Activated CD8-positive, alpha-beta memory T cell treated with anti-CD3 and anti-CD28 coated beads, Interleukin-2, amount 50 U/mL, for 24 hours (primary cell): ENCODE results near the gene PCDHGA11.
"Not testable (repeated sequence)": the region's sequence is repeated elsewhere in the genome, so short reads cannot be mapped to it uniquely, and the experiment has no call there.

Experiments used
- DNase-seq: peaks from one replicate; pipeline ENCODE4 v3.0.0-alpha.2; 2020; ENCODE audit errors: extremely low read depth

PCDHGA11 gene

DNA sequence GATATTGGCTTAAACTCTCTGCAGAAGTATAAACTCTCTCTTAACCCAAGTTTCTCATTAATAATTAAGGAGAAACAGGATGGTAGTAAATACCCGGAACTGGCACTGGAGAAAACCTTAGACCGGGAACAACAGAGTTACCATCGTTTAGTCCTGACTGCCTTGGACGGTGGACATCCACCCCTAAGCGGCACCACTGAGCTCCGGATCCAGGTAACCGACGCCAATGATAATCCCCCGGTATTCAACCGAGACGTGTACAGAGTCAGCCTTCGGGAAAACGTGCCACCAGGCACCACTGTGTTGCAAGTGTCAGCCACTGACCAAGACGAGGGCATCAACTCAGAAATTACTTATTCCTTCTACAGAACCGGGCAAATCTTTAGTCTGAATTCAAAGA is 22.2 kb upstream of the PCDHGA11 start:
- DNase-seq, result no peak

DNA sequence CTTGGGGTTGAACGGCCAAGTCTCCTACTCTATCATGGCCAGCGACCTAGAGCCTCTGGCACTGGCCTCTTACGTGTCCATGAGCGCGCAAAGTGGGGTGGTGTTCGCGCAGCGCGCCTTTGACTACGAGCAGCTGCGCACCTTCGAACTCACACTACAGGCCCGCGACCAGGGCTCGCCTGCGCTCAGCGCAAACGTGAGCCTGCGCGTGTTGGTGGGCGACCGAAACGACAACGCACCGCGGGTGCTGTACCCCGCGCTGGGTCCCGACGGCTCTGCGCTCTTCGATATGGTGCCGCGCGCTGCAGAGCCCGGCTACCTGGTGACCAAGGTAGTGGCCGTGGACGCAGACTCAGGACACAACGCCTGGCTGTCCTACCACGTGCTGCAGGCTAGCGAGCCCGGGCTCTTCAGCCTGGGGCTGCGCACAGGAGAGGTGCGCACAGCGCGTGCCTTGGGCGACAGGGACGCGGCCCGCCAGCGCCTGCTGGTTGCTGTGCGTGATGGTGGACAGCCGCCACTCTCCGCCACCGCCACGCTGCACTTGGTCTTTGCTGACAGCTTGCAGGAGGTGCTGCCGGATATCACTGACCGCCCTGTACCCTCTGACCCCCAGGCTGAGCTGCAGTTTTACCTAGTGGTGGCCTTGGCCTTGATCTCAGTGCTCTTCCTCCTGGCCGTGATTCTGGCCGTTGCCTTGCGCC is 21.1 kb upstream of the PCDHGA11 start:
- DNase-seq, result no peak

DNA sequence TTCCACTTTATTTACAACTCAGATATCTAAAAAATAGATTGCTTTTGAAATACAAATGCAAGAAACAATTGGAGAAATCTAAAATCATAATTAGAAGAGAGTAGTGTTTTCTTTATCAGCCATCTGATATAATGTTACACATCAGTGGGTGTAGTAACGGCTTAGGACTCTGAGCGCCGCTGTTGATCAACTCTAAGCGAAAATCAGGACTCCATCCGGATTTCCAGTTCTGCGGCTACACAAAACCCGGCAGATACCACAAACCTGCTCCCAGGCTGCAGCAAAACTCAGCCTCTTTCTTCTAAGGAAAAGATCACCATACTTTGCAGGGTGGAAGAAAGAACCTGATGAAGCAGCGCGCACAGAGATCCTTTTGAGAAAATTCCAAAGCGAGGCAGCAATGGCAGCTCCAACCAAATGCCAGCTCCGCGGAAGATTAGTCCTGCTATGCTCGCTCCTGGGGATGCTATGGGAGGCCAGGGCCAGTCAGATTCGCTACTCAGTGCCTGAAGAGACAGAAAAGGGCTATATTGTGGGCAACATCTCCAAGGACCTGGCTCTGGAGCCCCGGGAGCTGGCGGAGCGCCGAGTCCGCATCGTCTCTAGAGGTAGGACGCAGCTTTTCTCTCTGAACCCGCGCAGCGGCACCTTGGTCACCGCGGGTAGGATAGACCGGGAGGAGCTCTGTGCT is 18.2 kb upstream of the PCDHGA11 start, which contains the start of gene PCDHGA9:
Gene PCDHGA9 (plus strand): TSS at position 226 of the 691 bp plus-strand sequence. CDS start 175 bp downstream, at position 401.
- DNase-seq, result no peak

DNA sequence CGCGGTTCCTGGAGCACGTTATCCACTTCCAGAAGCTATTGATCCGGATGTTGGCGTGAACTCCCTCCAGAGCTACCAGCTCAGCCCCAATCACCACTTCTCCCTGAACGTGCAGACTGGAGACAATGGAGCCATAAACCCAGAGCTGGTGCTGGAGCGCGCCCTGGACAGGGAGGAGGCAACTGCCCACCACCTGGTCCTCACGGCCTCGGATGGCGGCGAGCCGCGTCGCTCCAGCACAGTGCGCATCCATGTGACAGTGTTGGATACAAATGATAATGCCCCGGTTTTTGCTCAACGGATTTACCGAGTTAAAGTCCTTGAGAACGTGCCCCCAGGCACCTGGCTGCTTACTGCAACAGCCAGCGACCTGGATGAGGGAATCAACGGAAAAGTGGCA is 17.5 kb upstream of the PCDHGA11 start:
- DNase-seq, result no peak

DNA sequence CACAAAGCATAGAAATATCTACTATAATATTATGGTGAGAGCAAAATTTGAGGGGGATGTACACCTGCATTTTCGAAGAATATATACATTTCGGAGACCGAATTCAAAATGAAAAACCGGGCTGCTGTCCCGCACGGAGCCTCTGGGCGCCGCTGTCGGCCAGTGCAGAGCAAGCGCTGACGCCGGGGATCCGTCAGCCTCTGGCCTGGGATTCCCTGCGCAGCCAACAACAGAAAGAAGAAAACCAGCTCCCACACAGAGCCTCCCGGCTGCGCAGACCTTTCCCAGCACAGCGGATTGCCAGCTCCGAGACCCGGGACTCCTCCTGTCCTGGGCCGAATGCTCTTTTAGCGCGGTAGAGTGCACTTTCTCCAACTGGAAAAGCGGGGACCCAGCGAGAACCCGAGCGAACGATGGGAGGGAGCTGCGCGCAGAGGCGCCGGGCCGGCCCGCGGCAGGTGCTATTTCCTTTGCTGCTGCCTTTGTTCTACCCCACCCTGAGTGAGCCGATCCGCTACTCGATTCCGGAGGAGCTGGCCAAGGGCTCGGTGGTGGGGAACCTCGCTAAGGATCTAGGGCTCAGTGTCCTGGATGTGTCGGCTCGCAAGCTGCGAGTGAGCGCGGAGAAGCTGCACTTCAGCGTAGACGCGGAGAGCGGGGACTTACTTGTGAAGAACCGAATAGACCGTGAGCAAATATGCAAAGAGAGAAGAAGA is 12.9 kb upstream of the PCDHGA11 start, which contains the start of gene PCDHGB6:
Gene PCDHGB6 (plus strand): TSS at position 232 of the 716 bp plus-strand sequence. CDS start 182 bp downstream, at position 414.
- DNase-seq, result not testable (repeated sequence)

DNA sequence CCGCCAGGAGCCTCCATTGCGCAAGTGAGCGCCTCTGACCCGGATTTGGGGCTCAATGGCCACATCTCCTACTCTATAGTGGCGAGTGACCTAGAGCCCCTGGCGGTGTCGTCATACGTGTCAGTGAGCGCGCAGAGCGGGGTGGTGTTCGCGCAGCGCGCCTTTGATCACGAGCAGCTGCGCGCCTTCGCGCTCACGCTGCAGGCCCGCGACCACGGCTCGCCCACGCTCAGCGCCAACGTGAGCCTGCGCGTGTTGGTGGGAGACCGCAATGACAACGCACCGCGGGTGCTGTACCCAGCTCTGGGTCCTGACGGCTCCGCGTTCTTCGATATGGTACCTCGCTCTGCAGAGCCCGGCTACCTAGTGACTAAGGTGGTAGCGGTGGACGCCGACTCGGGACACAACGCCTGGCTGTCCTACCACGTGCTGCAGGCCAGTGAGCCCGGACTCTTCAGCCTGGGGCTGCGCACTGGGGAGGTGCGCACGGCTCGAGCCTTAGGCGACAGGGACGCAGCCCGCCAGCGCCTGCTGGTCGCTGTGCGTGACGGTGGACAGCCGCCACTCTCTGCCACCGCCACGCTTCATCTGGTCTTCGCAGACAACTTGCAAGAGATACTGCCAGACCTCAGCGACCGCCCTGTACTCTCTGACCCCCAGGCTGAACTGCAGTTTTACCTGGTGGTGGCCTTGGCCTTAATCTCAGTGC is 11.1 kb upstream of the PCDHGA11 start:
- no peak for DNase-seq

DNA sequence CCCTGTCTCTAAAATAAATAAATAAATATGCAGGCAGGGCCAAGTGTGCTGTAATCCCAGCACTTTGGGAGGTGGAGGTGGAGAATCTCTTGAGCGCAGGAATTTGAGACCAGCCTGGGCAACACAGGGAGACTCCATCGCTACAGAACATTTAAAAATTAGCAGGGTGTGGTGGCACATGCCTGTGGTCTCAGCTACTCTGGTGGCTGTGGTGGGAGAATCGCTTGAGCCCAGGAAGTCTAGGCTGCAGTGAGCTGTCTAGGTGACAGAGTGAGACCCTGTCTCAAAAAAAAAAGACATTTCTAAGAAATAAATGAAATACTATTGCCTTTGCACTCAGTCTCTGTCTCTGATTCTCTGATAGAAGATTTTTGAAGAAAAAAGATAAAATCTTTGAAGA is 9.3 kb upstream of the PCDHGA11 start:
- no peak for DNase-seq

DNA sequence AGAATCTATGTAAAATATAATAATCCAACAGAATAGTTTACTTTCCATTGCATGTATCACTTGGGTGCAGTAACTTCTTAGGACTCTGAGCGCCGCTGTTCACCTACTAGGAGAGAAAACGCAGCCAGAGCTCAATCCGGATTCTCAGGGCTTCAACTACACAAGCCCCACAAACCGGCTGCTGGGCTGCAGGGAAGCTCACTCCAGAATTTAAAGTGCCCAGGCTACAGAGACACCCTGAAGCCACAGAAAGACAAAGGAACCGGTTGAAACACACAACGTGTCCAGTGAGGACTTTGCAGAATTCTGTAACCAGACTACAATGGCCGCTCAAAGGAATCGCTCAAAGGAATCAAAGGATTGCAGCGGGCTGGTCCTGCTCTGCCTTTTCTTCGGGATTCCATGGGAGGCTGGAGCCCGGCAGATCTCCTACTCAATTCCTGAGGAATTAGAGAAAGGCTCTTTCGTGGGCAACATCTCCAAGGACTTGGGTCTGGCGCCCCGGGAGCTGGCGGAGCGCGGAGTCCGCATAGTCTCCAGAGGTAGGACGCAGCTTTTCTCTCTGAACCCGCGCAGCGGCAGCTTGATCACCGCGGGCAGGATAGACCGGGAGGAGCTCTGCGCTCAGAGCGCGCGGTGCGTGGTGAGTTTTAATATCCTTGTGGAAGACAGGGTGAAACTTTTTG is 7.9 kb upstream of the PCDHGA11 start, which contains the start of gene PCDHGA10:
Gene PCDHGA10 (plus strand): TSS at position 134 of the 686 bp plus-strand sequence. CDS start 189 bp downstream, at position 323.
- no peak for DNase-seq

DNA sequence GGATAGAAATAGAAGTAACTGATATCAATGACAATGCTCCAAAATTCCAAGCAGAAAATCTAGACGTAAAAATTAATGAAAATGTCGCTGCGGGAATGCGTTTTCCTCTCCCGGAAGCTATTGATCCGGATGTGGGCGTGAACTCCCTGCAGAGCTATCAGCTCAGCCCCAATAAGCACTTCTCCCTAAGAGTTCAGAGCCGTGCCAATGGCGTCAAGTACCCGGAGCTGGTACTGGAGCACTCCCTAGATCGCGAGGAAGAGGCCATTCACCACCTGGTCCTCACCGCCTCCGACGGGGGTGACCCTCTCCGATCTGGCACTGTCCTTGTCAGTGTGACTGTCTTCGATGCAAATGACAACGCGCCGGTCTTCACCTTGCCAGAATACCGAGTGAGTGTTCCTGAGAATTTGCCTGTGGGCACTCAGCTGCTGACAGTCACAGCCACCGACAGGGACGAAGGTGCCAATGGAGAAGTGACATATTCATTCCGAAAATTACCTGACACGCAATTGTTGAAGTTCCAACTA is 7.2 kb upstream of the PCDHGA11 start:
- DNase-seq, result no peak

DNA sequence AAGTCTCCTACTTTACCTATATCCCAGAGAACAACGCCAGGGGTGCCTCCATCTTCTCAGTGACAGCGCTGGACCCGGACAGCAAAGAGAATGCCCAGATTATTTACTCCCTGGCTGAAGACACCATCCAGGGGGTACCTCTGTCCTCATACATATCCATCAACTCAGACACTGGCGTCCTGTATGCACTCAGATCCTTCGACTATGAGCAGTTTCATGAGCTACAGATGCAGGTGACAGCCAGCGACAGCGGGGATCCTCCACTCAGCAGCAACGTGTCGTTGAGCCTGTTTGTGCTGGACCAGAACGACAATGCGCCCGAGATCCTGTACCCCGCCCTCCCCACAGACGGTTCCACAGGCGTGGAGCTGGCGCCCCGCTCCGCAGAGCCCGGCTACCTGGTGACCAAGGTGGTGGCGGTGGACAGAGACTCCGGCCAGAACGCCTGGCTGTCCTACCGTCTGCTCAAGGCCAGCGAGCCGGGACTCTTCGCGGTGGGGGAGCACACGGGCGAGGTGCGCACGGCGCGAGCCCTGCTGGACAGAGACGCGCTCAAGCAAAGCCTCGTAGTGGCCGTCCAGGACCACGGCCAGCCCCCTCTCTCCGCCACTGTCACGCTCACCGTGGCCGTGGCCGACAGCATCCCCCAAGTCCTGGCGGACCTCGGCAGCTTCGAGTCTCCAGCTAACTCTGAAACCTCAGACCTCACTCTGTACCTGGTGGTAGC is 6.1 kb upstream of the PCDHGA11 start:
- DNase-seq, result not testable (repeated sequence)

DNA sequence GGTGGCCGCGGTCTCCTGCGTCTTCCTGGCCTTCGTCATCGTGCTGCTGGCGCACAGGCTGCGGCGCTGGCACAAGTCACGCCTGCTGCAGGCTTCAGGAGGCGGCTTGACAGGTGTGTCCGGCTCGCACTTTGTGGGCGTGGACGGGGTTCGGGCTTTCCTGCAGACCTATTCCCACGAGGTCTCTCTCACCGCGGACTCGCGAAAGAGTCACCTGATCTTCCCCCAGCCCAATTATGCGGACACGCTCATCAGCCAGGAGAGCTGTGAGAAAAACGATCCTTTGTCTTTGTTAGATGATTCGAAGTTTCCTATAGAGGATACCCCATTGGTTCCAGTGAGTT is 5.6 kb upstream of the PCDHGA11 start:
- DNase-seq, result not testable (repeated sequence)

DNA sequence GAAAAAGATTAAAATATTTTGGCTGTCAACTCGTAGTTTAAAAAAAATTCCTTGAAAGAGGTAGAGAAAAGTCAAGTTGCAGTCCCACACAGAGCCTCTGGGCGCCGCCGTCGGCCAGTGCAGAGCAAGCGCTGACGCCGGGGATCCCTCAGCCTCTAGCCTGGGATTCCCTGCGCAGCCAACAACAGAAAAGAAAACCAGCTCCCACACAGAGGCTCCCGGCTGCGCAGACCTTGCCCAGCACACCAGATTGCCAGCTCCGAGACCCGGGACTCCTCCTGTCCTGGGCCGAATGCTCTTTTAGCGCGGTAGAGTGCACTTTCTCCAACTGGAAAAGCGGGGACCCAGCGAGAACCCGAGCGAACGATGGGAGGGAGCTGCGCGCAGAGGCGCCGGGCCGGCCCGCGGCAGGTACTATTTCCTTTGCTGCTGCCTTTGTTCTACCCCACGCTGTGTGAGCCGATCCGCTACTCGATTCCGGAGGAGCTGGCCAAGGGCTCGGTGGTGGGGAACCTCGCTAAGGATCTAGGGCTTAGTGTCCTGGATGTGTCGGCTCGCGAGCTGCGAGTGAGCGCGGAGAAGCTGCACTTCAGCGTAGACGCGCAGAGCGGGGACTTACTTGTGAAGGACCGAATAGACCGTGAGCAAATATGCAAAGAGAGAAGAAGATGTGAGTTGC is 3.2 kb upstream of the PCDHGA11 start, which contains the start of gene PCDHGB7:
Gene PCDHGB7 (plus strand): TSS at position 184 of the 679 bp plus-strand sequence. CDS start 183 bp downstream, at position 367.
- not testable (repeated sequence) for DNase-seq

DNA sequence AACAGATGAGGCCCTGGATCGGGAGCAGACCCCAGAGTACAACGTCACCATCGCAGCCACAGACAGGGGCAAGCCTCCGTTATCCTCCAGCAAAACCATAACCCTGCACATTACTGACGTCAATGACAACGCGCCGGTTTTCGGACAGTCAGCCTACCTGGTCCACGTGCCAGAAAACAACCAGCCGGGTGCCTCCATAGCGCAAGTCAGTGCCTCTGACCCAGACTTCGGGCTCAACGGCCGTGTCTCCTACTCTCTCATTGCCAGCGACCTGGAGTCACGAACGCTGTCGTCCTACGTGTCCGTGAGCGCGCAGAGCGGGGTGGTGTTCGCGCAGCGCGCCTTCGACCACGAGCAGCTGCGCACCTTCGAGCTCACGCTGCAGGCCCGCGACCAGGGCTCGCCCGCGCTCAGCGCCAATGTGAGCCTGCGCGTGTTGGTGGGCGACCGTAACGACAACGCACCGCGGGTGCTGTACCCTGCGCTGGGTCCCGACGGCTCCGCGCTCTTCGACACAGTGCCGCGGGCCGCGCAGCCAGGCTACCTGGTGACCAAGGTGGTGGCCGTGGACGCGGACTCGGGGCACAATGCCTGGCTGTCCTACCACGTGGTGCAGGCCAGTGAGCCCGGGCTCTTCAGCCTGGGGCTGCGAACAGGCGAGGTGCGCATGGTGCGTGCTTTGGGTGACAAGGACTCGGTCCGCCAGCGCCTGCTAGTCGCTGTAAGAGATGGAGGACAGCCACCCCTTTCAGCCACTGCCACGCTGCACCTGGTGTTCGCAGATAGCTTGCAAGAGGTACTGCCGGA is 1.6 kb upstream of the PCDHGA11 start:
- DNase-seq, result no peak

DNA sequence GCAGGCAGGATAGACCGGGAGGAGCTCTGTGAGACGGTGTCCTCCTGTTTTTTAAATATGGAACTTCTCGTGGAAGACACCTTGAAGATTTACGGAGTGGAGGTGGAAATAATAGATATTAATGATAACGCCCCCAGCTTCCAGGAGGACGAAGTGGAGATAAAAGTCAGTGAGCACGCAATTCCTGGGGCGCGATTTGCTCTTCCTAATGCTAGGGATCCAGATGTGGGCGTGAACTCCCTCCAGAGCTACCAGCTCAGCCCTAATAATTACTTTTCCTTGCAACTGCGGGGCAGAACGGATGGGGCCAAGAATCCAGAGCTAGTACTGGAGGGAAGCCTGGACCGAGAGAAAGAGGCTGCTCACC is 621 bp downstream of the PCDHGA11 start:
- no peak for DNase-seq

DNA sequence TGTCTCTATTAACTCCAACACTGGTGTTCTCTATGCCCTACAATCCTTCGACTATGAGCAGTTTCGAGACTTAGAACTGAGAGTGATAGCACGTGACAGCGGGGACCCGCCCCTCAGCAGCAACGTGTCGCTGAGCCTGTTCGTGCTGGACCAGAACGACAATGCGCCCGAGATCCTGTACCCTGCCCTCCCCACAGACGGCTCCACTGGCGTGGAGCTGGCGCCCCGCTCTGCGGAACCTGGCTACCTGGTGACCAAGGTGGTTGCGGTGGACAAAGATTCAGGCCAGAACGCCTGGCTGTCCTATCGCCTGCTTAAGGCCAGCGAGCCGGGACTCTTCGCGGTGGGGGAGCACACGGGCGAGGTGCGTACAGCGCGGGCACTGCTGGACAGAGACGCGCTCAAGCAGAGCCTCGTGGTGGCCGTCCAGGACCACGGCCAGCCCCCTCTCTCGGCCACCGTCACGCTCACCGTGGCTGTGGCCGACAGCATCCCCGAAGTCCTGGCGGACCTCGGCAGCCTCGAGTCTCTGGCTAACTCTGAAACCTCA is 2.0 kb downstream of the PCDHGA11 start:
- DNase-seq, result no peak

DNA sequence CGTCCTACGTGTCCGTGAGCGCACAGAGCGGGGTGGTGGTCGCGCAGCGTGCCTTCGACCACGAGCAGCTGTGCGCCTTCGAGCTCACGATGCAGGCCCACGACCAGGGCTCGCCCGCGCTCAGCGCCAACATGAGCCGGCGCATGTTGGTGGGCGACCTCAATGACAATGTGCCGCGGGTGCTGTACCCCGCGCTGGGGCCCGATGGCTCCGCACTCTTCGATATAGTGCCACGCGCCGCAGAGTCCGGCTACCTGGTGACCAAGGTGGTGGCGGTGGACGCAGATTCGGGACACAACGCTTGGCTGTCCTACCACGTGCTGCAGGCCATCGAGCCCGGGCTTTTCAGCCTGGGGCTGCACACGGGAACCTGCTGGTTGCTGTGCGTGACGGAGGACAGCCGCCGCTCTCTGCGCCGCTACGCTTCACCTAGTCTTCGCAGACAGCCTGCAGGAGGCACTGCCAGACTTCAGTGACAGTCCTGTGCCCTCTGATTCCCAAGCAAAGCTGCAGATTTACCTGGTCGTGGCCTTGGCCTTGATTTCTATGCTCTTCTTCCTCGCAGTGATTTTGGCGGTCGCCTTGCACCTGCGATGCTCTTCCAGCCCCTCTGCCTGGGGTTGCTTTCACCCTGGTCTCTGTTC is 7.1 kb downstream of the PCDHGA11 start:
- DNase-seq, result no peak

DNA sequence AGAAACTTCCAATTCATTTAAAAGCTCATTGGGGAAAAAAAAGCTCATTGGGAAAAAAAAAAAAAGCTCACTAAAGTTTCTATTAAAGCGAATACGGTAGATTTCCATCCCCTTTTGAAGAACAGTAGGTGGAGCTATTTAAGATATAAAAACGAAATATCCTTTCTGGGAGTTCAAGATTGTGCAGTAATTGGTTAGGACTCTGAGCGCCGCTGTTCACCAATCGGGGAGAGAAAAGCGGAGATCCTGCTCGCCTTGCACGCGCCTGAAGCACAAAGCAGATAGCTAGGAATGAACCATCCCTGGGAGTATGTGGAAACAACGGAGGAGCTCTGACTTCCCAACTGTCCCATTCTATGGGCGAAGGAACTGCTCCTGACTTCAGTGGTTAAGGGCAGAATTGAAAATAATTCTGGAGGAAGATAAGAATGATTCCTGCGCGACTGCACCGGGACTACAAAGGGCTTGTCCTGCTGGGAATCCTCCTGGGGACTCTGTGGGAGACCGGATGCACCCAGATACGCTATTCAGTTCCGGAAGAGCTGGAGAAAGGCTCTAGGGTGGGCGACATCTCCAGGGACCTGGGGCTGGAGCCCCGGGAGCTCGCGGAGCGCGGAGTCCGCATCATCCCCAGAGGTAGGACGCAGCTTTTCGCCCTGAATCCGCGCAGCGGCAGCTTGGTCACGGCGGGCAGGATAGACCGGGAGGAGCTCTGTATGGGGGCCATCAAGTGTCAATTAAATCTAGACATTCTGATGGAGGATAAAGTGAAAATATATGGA is 9.7 kb downstream of the PCDHGA11 start, which contains the start of gene PCDHGA12:
Gene PCDHGA12 (plus strand): TSS at position 176 of the 782 bp plus-strand sequence. CDS start 253 bp downstream, at position 429.
- no peak for DNase-seq
